Sigmoid colon (tissue), 4 donors: ENCODE results near the gene TP53BP2.

Experiments
- POLR2A ChIP-seq, 2 donors: fragments of 450-650 bp; IDR thresholded peaks; one replicate each; pipeline ENCODE4 v1.6.1; 2016; ENCODE audit warnings: antibody characterized with exemption in 2 of 2, mild to moderate bottlenecking in 2 of 2, moderate library complexity in 2 of 2
- POLR2AphosphoS5 ChIP-seq, 4 donors: sonication (generic); formaldehyde crosslinking; IDR thresholded peaks; one replicate each; pipeline ENCODE4 v1.6.1; 2017; ENCODE audit warnings: antibody characterized with exemption in 4 of 4

- TF ChIP-seq POLR2AphosphoS5 (IDR thresholded peaks at IDR 0.05) (no peak), POLR2A (IDR thresholded peaks at IDR 0.05) (no peak)
These were observed 14.4 kb upstream of the TP53BP2 start for GRCh38 chr1:223860051-223860622.
